Glomerular visceral epithelial cell (primary cell): Measurements from ENCODE around the gene ZNF232.
"Not testable (repeated sequence)": the region's sequence is repeated elsewhere in the genome, so short reads cannot be mapped to it uniquely, and the experiment has no call there.

ENCODE experiments used
- DNase-seq: peaks from one replicate; pipeline ENCODE4 v3.0.0-alpha.2; 2016; ENCODE audit errors: extremely low spot score

Gene ZNF232

DNA sequence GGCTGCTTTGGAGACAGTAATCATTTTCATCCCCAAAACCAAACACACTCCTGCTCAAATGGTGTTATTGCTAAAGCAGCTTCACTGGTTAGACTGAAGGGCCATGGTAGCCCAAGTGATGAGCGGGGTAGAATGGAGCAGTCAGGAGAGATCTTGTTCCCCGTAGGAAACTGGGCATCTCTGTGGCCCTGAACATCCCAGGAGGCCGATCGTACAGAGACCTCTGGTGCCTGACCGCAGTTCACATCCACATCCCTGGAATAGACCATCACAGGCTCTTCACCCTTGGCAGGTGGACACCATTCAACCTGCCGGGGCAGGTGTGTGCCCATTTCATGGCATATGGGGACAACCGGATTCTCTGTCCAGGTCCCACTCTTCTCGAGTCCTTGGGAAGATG is 18.1 kb upstream of the ZNF232 start:
- not testable (repeated sequence) for DNase-seq

DNA sequence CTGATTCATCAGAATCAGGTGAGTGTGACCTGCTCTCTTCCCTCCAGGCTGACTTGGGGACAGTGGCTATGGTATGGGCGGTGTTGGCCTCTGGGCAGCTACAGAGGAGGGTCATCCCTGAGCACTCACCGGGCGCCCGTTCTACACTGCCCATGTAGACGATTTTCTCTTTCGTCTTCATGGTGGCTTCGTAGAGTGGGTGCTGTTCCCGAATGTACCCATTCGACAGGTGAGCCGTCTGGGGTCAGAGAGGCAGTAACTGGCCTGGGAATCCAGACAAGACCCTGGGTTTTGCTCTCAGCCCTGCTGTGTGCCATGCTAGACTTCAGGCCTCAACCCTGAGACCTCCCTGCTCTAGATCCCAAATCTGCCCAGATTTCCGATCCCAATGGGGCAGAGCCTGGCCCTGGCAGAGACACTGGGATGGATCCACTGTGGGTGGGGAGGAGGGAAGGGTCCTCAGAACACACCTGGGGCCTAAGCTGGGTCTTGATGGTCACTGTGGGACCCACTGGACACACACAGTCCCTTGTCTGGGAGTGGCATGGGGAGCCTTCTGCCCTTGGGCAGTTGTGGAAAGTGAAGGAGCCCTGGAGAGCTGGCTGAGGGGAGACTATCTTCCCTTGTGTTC is 17.3 kb upstream of the ZNF232 start:
- DNase-seq = no peak

DNA sequence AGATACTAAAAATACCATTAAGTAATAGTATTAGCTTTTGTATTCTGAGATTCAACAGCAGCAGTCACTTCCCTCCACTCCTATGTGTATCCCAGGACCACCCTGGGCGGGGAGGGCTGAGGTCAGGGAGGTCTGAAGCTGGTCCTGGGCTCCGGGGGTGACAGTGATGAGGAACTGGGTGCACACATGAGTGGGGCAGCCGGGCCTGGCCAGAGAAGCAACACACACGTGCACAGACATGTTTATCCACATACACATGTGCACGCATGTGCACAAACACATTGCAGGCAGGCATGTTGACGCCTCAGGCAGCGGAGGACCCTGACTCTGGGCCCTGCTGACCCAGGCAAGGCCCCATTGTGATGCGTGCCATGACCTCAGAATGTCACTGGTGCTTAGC is 16.7 kb upstream of the ZNF232 start:
- not testable (repeated sequence) for DNase-seq

DNA sequence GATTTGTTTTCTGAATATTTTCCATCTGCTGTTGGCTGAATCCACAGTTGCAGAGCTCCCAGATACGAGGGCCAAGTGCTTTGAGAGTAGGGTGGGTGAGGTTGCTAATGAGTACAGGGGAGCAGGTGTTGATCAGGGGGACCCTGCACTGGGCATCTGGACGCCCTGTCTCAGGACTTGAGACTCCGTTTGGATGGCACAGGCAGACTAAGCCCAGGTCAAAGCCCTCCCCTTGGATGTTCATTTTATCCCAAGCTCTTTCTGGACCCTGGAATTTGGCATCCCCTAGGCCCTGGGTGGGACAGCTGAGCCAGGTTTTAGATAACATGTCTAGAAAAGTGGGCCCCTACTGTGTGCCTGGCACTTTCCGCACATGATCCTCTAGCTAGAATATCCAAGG is 16.2 kb upstream of the ZNF232 start:
- no peak for DNase-seq

DNA sequence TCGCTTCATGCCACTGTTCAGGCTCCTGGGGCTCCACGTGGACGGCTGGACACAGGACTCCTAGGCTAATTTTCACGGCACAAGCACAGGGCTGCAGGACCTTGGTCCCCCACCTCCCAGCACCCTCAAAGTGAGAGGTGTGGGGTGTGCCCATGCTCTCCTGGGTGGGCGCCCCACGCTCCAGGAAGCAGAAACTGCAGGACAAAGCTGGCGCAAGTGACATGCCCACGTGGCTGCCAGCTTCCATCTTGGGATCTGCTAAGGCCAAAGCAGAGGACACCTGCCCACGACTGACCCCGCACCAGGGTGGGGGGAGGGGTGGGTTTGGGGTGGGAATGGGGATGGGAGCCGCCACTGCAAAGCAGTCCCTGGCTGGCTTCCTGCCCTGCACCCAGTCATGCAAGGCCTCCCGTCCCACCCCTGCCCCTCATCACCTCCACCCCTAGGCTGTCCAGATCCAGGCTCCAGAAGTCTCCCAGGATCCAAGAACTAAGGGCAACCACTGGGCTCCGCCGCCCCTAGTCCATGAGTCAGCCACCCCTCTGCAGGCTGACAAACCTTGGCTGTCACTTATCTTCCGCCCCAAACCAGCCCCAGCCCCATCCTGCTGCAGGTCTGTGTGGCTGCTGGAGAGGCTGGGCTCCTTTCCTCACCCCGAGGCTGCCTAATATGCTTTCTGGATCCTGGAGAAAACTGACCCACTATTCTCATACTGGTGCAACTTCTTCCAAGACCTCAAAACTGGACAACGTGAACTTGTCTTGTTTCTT is 15.2 kb upstream of the ZNF232 start:
- no peak for DNase-seq

DNA sequence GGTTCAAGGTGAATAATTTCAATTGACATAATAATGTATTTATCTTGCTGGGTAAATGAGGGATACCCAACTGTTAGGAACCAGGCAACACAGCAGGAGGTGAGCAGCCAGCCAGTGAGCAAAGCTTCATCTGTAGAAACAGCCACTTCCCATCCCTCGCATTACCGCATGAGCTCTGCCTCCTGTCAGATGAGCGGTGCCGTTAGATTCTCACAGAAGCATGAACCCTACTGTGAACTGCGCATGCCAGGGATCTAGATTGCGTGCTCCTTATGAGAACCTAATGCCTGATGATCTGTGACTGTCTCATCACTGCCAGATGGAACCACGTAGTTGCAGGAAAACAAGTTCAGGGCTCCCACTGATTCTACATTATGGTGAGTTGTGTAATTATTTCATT is 13.2 kb upstream of the ZNF232 start:
- DNase-seq = not testable (repeated sequence)

DNA sequence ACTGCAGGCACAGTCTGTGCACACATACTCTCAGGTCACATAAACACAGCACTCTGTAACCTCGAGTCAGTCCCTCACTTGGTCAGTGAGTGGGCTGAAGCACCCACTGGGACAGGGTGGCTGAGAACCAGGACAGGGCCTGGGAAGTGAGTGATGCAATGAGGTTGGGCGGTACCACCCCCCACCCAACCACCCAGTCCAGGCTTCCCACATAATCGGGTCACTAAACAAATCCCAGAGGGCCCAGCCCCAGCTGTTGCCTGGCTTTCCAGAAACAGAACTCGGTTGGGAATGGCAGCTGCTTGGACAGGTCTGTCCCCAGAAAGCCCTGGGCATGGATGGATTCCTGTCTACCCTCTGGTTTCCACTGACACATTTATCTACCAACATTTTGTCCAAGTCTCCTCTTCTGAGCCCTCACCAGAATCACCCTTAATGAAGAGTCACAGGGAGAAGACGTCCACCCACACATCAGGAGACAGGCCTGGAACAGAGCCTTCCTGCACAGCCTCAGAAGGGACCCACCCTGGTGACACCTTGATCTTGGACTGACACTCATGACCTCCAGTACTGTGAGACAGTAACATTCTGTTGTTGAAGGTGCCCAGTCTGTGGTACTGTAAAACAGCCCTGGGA is 12.6 kb upstream of the ZNF232 start:
- not testable (repeated sequence) for DNase-seq

DNA sequence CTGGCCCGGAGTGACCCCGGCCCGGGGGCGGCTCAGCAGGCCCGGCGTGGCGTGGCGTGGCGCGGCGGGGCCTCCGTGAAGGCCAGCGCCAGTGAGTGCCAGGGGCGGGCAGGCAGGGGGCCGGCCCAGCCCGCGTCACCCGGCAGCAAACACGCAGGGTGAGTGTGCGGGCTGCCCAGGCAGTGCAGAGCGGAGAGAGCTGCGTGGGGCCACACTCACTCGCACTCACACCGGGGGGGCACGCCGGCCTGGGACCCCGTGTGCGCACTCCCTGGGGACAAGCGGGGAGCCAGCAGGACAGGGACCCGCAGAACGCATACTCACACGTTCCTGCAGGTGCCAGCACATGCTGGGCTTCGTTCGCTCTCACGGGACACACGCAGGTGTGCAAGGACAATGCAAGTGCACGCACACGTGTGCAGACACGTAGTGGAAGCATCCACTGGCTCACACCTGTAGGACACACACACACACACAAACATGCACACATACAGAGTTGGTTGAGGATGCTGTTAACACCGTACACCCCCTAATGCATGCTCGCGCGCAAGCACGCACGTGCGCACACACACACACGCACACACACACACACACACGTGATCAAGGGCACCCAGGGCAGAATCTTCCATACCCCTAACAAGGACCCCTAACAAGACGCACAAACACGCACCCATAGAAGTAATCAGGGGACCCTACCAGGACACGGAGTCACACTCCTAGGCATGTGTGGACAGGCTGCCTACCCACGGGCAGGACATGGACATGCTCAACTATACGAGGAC is 11.9 kb upstream of the ZNF232 start:
- no peak for DNase-seq

DNA sequence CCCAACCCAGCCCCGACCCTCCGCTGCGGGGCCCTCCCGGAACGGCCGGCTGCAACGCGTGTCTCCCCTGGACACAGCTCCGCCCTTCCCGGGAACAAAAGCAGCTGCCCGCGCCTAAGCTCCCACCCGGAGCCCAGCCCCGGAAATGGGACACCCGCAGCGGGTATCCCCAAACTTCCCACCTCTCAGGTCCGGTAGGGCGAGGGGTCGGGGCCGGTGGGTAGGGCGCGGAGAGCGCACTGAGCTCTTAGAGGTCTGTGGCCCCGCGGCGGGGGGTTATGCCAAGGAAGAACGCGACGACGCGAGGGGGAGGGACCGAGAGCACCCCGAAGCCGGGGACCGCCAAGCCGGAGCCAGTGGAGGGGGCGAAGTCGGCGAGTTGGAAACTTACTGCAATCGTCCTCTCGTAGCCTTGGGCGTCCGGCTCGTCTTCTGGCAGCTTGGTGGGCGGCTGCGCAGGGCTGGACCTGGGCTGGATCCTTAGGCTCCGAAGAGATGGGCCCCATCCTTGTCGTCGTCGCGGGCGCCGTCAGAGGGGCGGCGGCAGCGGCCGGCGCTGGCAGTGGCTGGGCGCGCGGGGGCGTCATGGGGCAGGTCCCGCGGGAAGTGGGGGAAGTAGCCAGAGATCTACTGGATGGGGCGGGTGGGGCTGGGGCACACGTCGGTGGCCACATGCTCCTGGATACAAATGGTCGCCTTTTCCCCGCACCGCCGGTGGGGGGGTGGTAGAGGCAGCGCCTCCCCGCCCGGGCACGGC is 11.1 kb upstream of the ZNF232 start:
- DNase-seq = no peak

DNA sequence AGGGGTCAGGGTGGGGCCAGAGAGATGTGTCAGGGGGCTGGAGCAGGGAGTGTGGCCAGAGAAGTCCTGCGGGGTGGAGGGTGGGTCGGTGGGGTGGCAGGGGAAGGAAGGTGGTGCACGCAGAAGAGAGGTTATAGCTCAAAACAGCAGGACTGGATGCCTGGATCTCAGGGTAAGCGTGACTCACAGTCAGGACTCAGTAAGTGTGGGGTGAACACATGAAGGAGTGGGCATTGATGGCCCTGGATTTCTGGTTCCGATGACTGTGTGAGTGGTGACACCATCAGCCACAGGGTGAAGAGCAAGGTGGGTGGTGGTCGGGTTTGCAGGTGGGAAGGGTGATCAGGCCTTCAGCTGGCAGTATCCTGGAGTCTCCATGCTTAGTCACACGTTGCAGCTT is 10.4 kb upstream of the ZNF232 start:
- not testable (repeated sequence) for DNase-seq

DNA sequence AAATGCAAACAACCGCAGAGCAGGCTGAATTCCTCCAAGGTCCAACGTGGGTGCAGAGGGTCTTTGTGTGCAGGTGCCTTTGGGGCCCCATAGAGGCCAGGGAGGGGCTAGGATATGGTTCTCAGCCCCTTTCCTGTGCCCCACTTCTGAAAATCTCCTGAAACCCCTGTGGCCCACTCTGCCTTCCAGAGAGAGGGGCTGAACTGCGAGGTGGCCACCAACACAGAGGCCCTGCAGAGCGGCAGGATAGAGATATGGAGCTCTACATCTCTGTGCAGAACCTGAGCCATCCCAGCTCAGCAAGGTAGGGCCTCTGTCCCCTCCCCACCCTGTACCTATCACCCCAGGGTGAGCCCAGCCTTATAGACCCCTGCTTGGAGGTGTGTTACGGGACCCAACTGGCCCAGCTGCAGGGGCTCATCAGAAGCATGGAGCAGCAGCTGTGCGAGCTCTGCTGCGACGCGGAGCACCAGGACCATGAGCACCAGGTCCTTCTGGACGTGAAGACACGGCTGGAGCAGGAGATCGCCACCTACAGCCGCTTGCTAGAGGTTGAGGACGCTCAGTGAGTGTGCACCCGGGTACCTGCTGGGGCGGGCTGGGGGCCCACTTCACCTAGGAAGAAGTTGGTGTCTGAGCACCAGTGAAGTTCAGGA is 9.6 kb upstream of the ZNF232 start:
- DNase-seq = no peak

DNA sequence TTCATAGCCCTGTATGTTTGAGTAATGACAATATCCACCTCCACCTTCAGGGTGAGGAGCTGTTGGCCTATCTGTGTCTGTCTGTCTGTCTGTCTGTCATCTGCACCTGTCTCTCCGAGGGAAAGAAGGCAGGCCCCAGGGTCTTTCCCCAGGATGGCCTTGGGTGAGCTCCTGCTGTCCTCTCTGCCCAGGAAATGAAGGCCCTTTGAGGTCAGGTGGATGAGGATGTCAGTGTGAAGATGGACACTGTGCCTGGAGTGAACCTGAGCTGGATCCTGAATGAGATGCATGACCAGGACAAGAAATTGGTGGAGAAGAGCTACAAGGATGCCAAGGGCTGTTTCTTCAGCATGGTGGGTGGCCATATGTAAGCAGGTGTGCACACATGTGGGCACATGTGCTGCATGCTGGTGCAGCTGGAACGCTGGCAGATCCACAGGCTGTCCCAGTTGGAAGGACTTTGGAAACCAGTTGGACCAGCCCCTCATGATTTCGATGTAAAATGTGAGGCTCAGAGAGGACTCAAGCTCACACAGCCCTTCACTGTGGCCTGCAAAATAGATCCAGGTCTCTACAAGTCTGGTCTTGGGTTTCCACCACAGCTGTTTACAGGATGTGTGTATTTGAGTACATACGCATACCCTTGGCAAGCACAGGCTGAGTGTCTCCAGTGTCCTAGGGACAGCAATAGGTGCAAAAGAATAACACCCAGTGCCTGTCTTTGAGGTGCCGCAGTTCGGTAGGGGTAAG is 8.9 kb upstream of the ZNF232 start:
- not testable (repeated sequence) for DNase-seq

DNA sequence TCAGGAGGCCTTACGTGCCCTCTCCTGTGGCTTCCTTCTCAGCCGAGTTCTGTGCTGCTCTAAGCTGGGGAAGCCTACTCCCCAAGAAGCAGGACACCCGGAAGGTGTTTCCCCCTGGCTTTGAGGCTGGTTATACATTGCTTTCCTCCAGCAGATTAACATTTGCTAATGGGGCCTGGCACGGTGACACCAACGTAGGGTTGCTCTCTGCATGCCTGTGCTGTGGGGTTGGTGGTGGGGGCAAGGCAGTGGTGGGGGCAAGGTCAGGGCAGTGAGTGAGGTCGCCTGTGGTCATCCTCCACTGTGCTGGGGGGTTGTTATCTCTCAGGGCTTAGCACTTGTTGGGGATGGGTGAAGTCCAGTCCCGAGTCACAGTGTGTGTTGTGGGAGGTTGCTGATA is 8.4 kb upstream of the ZNF232 start:
- DNase-seq = no peak

DNA sequence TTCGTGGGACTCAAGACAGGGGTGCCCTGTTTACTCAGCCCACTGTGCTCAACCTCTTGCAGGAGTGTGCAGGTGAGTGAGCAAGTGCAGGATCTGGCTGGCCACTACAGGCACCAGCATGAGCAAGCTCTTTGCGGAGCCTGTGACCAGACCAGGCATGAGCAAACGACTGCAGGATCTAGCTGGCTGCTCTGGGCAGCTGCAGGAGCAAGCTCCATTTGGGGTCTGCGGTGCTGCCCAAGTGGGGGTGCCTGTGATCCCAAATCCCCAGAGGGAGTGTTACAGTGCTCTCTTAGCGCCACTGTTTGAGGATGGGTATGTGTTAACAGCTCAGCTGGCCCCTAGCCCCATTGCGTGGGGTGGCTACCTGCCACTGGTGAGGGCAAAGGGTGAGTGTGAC is 6.5 kb upstream of the ZNF232 start:
- no peak for DNase-seq

DNA sequence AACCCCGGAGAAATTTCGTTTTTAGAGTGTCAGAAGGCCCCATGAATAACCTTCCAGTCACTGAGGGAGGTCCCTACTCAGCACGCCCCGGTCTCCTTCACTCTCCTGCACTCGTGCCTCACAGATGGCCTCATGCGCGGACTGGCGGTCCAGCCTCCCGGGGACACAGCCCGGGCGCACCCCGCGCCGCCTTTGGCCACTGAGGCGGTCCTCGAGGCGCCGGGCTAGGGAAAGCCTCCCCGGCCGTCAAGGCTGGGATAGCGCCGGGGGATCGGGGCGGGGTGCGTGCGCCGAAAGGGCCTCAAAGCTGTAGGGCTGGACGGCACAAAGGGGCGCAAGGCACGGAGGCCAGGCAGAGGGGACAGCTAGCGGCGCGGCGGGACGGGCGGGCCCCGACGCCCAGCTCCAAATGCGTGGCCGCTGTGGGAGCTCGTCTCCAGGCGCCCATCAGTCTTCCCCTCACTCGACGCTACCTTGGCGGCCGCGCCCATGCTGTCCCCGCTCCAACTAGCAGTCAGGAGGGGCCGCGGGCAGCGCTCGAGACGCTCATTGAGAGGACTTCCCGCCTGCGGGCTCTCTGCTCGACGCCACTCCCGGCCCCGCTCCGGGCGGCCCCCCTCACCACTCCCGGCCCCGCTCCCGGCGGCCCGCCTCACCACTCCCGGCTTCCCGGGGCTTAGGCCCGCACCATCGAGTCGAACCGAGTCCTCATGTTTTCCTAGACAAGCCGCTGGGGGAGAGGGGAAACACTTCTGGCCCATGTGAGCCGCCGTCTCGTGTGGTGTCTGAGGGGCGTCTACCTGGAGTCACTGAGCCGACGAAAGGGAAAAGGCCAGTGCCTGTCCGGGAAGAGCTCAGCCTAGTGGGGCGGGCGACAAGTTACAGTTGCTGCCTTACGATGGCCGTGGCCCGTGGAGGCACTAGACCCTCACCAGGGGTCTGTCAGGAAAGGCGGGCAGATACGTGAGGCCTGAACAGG is 4.3 kb upstream of the ZNF232 start, which contains the start of gene USP6:
Gene USP6, plus strand, starts transcription at position 360 of the 979 bp plus-strand sequence. CDS start 14,336 bp downstream, outside the sequence.
- no peak for DNase-seq

DNA sequence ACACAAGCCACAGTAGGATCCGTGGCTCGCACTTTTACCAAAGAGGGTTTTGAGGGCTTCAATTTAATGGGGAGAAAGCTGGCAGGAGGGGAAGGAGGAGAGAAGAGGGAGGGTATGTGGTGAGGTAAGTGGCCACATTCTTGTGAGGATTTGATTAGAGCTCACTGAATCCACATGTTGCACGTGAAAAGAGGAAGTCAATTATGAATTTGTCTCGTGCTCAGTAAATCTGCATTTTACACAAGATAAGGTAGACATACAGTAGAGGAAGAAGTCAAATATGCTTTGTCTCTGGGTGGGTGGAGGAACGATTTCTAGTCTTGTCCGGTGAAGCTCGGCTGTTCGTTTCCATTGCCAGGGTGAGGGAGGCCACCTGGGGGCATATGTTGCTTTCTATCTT is 862 bp downstream of the ZNF232 start:
- no peak for DNase-seq

DNA sequence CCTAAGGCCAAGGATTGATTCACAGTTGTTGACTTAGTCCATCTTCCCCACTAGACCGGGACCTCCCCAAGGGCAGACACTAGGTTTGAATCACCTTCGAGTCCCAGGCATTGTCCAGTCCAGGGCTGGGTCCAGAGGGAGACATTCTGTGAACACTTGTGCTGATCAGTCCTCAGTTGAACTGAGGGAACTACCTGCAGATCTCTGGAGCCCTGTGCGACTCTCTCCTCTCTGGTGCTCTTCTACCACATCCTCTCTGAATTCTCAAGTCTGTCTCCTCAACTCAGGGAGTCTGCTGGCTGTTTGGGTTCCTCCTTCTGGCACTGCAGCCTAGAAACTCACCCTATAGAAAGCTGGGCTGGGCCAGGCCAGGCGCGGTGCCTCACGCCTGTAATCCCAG is 10.8 kb downstream of the ZNF232 start:
- DNase-seq = no peak

DNA sequence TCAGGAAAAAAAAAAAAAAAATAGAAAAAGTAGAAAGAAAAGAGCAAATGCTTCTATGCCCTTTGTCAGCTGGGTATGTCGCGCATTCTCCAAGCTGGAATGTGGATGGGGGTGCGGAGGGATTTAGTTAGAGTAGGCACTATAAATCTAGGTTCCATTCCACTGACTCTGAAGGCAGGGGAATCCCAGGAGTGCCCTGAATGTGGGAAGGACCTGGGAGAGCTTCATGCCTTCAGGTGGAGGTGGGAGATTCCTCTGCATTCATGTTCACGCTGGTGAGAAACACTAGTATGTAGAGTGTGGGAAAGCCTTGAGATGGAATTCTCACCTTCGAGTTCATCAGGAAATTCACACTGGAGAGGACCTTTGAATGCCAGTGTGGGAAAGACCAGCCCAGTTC is 12.4 kb downstream of the ZNF232 start:
- DNase-seq = no peak
